NCI-H146 (cell line): ENCODE results near the gene HES4.
"Not testable (repeated sequence)": the region's sequence is repeated elsewhere in the genome, so short reads cannot be mapped to it uniquely, and the experiment has no call there.

Experiments
- DNase-seq: peaks from one replicate; lab custom pipeline; 2025; lab: John Stamatoyannopoulos, UW

The HES4 gene

GRCh38 chr1:1018321-1018685 lies 18.4 kb upstream of the HES4 start:
- not testable (repeated sequence) for DNase-seq

GRCh38 chr1:1017397-1018320 lies 17.8 kb upstream of the HES4 start:
- DNase-seq: not testable (repeated sequence)

- no peak for DNase-seq
Observed at GRCh38 chr1:1014799-1015681, 15.1 kb upstream of the HES4 start.

GRCh38 chr1:1013922-1014648 lies 14.2 kb upstream of the HES4 start:
- no peak for DNase-seq

GRCh38 chr1:1013105-1013921 lies 13.4 kb upstream of the HES4 start, which contains the start of gene ISG15:
TSS of gene ISG15 (plus strand) at chr1:1013497. CDS start at chr1:1013574, 77 bp downstream.
- DNase-seq: peak; percentile 34

- not testable (repeated sequence) for DNase-seq
Observed at GRCh38 chr1:1012736-1013104, 12.8 kb upstream of the HES4 start.

- DNase-seq: no peak
Observed at GRCh38 chr1:1011396-1011949, 11.6 kb upstream of the HES4 start.

GRCh38 chr1:1010131-1010530 lies 10.2 kb upstream of the HES4 start:
- DNase-seq: not testable (repeated sequence)

- DNase-seq: no peak
Observed at GRCh38 chr1:1006305-1007159, 6.6 kb upstream of the HES4 start.

- DNase-seq: no peak
Observed at GRCh38 chr1:1005774-1006304, 5.9 kb upstream of the HES4 start.

GRCh38 chr1:1004780-1005697 lies 5.1 kb upstream of the HES4 start:
- peak; percentile 72 for DNase-seq

GRCh38 chr1:1004420-1004779 lies 4.5 kb upstream of the HES4 start:
- DNase-seq: no peak

- DNase-seq: no peak
Observed at GRCh38 chr1:1003618-1004419, 3.9 kb upstream of the HES4 start.

GRCh38 chr1:1001057-1001783 lies 1.3 kb upstream of the HES4 start:
- DNase-seq: no peak

- DNase-seq: peak; percentile 63
Observed at GRCh38 chr1:1000357-1001056, 610 bp upstream of the HES4 start.

- peak; percentile 42 for DNase-seq
Observed at GRCh38 chr1:998995-999724, 737 bp downstream of the HES4 start.
